ENCODE measurements around the gene DZANK1. TPM values are rescaled to one million over a fixed set of nuclear protein-coding genes. Genes with fewer than 3 reads are reported as not detected.

DZANK1 gene
- total and polyA plus RNA-seq, 2 experiments from 2014 or later, result 7.9 to 8.3 TPM

DNA sequence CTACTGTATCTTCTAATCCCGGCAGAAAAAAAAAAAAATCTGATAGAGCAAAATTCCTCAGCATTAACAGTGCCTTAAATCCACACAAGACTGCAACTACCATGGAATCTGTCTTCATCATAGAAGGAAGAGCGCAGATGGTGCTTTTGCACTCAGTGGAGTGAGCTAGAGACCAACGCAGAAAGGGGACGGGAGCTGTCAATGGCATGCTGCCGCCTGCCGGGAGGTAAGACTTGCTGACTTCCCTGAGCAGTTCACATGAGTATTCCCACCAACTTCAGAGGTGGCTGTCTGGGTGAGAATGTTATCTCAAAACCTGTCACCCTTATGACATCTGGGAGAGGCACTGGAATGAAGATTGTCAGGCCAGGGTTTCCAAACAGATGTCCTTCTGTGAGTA, 35.6 kb downstream of the DZANK1 start:
- H3K4me3 ChIP-seq, result no peak overlapping the region
- Mint-ChIP-seq H3K27me3 (ENCODE audit: insufficient read depth, low read depth, poor library complexity) (peaks cover 4% of the 10 kb centered on the region), H3K36me3 (ENCODE audit: low read depth) (no peaks in the 10 kb centered on the region), H3K4me3 (no peak overlapping the region), H3K9me3 (no peaks in the 10 kb centered on the region), H3K27ac (no peak overlapping the region), H3K4me1 (no peaks in the 10 kb centered on the region; the same call in 1 of the 3 replicates)
- no peaks in the 10 kb centered on the region for H3F3A ChIP-seq (replicated peaks; ENCODE audit: low read depth)
- H3K79me2 ChIP-seq (replicated peaks; ENCODE audit: insufficient read depth), result no peaks in the 10 kb centered on the region
- no peak for TF ChIP-seq CREB1 (CRISPR knock-in tag; IDR thresholded peaks at IDR 0.05; ENCODE audit: low read depth)
- no peak for TF ChIP-seq EZH2 (IDR thresholded peaks at IDR 0.05; ENCODE audit: low read depth, unreplicated experiment)
- TF ChIP-seq, protein P1, sequence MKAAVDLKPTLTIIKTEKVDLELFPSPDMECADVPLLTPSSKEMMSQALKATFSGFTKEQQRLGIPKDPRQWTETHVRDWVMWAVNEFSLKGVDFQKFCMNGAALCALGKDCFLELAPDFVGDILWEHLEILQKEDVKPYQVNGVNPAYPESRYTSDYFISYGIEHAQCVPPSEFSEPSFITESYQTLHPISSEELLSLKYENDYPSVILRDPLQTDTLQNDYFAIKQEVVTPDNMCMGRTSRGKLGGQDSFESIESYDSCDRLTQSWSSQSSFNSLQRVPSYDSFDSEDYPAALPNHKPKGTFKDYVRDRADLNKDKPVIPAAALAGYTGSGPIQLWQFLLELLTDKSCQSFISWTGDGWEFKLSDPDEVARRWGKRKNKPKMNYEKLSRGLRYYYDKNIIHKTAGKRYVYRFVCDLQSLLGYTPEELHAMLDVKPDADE (IDR thresholded peaks at IDR 0.05), result no peak
- TF ChIP-seq, protein P2, sequence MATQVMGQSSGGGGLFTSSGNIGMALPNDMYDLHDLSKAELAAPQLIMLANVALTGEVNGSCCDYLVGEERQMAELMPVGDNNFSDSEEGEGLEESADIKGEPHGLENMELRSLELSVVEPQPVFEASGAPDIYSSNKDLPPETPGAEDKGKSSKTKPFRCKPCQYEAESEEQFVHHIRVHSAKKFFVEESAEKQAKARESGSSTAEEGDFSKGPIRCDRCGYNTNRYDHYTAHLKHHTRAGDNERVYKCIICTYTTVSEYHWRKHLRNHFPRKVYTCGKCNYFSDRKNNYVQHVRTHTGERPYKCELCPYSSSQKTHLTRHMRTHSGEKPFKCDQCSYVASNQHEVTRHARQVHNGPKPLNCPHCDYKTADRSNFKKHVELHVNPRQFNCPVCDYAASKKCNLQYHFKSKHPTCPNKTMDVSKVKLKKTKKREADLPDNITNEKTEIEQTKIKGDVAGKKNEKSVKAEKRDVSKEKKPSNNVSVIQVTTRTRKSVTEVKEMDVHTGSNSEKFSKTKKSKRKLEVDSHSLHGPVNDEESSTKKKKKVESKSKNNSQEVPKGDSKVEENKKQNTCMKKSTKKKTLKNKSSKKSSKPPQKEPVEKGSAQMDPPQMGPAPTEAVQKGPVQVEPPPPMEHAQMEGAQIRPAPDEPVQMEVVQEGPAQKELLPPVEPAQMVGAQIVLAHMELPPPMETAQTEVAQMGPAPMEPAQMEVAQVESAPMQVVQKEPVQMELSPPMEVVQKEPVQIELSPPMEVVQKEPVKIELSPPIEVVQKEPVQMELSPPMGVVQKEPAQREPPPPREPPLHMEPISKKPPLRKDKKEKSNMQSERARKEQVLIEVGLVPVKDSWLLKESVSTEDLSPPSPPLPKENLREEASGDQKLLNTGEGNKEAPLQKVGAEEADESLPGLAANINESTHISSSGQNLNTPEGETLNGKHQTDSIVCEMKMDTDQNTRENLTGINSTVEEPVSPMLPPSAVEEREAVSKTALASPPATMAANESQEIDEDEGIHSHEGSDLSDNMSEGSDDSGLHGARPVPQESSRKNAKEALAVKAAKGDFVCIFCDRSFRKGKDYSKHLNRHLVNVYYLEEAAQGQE (IDR thresholded peaks at IDR 0.05; ENCODE audit: unreplicated experiment), result no peak
- no peak for TF ChIP-seq POLR2AphosphoS5 (IDR thresholded peaks at IDR 0.05; ENCODE audit: low read depth)
- no peak for TF ChIP-seq STAT1 (IDR thresholded peaks at IDR 0.05; ENCODE audit: unreplicated experiment)
- no peak for TF ChIP-seq EZH2phosphoT487 (IDR thresholded peaks at IDR 0.05; ENCODE audit: unreplicated experiment)
- TF ChIP-seq, protein P3, sequence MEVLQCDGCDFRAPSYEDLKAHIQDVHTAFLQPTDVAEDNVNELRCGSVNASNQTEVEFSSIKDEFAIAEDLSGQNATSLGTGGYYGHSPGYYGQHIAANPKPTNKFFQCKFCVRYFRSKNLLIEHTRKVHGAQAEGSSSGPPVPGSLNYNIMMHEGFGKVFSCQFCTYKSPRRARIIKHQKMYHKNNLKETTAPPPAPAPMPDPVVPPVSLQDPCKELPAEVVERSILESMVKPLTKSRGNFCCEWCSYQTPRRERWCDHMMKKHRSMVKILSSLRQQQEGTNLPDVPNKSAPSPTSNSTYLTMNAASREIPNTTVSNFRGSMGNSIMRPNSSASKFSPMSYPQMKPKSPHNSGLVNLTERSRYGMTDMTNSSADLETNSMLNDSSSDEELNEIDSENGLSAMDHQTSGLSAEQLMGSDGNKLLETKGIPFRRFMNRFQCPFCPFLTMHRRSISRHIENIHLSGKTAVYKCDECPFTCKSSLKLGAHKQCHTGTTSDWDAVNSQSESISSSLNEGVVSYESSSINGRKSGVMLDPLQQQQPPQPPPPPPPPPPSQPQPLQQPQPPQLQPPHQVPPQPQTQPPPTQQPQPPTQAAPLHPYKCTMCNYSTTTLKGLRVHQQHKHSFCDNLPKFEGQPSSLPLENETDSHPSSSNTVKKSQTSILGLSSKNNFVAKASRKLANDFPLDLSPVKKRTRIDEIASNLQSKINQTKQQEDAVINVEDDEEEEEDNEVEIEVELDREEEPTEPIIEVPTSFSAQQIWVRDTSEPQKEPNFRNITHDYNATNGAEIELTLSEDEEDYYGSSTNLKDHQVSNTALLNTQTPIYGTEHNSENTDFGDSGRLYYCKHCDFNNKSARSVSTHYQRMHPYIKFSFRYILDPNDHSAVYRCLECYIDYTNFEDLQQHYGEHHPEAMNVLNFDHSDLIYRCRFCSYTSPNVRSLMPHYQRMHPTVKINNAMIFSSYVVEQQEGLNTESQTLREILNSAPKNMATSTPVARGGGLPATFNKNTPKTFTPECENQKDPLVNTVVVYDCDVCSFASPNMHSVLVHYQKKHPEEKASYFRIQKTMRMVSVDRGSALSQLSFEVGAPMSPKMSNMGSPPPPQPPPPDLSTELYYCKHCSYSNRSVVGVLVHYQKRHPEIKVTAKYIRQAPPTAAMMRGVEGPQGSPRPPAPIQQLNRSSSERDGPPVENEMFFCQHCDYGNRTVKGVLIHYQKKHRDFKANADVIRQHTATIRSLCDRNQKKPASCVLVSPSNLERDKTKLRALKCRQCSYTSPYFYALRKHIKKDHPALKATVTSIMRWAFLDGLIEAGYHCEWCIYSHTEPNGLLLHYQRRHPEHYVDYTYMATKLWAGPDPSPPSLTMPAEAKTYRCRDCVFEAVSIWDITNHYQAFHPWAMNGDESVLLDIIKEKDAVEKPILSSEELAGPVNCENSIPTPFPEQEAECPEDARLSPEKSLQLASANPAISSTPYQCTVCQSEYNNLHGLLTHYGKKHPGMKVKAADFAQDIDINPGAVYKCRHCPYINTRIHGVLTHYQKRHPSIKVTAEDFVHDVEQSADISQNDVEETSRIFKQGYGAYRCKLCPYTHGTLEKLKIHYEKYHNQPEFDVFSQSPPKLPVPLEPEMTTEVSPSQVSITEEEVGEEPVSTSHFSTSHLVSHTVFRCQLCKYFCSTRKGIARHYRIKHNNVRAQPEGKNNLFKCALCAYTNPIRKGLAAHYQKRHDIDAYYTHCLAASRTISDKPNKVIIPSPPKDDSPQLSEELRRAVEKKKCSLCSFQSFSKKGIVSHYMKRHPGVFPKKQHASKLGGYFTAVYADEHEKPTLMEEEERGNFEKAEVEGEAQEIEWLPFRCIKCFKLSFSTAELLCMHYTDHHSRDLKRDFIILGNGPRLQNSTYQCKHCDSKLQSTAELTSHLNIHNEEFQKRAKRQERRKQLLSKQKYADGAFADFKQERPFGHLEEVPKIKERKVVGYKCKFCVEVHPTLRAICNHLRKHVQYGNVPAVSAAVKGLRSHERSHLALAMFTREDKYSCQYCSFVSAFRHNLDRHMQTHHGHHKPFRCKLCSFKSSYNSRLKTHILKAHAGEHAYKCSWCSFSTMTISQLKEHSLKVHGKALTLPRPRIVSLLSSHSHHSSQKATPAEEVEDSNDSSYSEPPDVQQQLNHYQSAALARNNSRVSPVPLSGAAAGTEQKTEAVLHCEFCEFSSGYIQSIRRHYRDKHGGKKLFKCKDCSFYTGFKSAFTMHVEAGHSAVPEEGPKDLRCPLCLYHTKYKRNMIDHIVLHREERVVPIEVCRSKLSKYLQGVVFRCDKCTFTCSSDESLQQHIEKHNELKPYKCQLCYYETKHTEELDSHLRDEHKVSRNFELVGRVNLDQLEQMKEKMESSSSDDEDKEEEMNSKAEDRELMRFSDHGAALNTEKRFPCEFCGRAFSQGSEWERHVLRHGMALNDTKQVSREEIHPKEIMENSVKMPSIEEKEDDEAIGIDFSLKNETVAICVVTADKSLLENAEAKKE (CRISPR knock-in tag; IDR thresholded peaks at IDR 0.05), result no peak
- no peak for TF ChIP-seq ZNF114 (CRISPR knock-in tag; IDR thresholded peaks at IDR 0.05)
- TF ChIP-seq, protein P4, sequence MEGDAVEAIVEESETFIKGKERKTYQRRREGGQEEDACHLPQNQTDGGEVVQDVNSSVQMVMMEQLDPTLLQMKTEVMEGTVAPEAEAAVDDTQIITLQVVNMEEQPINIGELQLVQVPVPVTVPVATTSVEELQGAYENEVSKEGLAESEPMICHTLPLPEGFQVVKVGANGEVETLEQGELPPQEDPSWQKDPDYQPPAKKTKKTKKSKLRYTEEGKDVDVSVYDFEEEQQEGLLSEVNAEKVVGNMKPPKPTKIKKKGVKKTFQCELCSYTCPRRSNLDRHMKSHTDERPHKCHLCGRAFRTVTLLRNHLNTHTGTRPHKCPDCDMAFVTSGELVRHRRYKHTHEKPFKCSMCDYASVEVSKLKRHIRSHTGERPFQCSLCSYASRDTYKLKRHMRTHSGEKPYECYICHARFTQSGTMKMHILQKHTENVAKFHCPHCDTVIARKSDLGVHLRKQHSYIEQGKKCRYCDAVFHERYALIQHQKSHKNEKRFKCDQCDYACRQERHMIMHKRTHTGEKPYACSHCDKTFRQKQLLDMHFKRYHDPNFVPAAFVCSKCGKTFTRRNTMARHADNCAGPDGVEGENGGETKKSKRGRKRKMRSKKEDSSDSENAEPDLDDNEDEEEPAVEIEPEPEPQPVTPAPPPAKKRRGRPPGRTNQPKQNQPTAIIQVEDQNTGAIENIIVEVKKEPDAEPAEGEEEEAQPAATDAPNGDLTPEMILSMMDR (conservative IDR thresholded peaks at IDR 0.05; ENCODE audit: low read depth in 2 of 2), result no peak
- no peak for TF ChIP-seq ZNF331 (CRISPR knock-in tag; IDR thresholded peaks at IDR 0.05; ENCODE audit: low read depth)
- no peak for TF ChIP-seq JUNB (IDR thresholded peaks at IDR 0.05; ENCODE audit: unreplicated experiment)
- no peaks in the 10 kb centered on the region for H3K27me3 ChIP-seq (ENCODE audit: insufficient read depth)
- DNase-seq (ENCODE audit: low spot score) (no peak), ATAC-seq (no peak)
- no peak overlapping the region for H2AFZ ChIP-seq
- H3K4me2 ChIP-seq, result no peak overlapping the region
- no peak overlapping the region for H3K27ac ChIP-seq (ENCODE audit: low read depth)
- H3K36me3 ChIP-seq (ENCODE audit: insufficient read depth), result no peaks in the 10 kb centered on the region
- H3K9me2 ChIP-seq (ENCODE audit: insufficient read depth), result no peaks in the 10 kb centered on the region
- H4K20me1 ChIP-seq (replicated peaks; ENCODE audit: insufficient read depth), result no peaks in the 10 kb centered on the region
- H3K4me1 ChIP-seq (ENCODE audit: insufficient read depth), result no peaks in the 10 kb centered on the region
